Epithelial cell of prostate (primary cell): ENCODE data around the gene VAV2.

Experiments
- DNase-seq: peaks from one replicate; pipeline ENCODE4 v3.0.0-alpha.2; 2011; ENCODE audit warnings: low read depth, low spot score
- H3K27ac ChIP-seq: fragments of 450-650 bp; 2 replicates; pipeline ENCODE4 v1.5.1; 2017; ENCODE audit warnings: mild to moderate bottlenecking

VAV2 gene

GRCh38 chr9:133843751-133844397 is 148.2 kb downstream of the VAV2 start:
- no peak overlapping the region for H3K27ac ChIP-seq
- DNase-seq = no peak

GRCh38 chr9:133843250-133843649 is 148.9 kb downstream of the VAV2 start:
- no peak overlapping the region for H3K27ac ChIP-seq
- no peak for DNase-seq

- H3K27ac ChIP-seq = no peak overlapping the region
- DNase-seq = no peak
Observed at GRCh38 chr9:133842721-133843227, 149.3 kb downstream of the VAV2 start.

- no peak overlapping the region for H3K27ac ChIP-seq
- no peak for DNase-seq
Observed at GRCh38 chr9:133842174-133842573, 149.9 kb downstream of the VAV2 start.

GRCh38 chr9:133841167-133841812 is 150.8 kb downstream of the VAV2 start:
- H3K27ac ChIP-seq = no peak overlapping the region
- DNase-seq = no peak

GRCh38 chr9:133839822-133840329 is 152.2 kb downstream of the VAV2 start:
- no peak for DNase-seq
- H3K27ac ChIP-seq = no peak overlapping the region

- DNase-seq = no peak
- no peak overlapping the region for H3K27ac ChIP-seq
Observed at GRCh38 chr9:133838859-133839507, 153.1 kb downstream of the VAV2 start.

- no peak for DNase-seq
Observed at GRCh38 chr9:133837627-133838597, 154.2 kb downstream of the VAV2 start.

GRCh38 chr9:133836818-133837217 is 155.3 kb downstream of the VAV2 start:
- no peak overlapping the region for H3K27ac ChIP-seq
- DNase-seq = no peak

More at GRCh38 chr9:133837627-133838597, 154.2 kb downstream of the VAV2 start:
- no peak overlapping the region for H3K27ac ChIP-seq

GRCh38 chr9:133836001-133836758 is 155.9 kb downstream of the VAV2 start:
- no peak overlapping the region for H3K27ac ChIP-seq
- no peak for DNase-seq

- no peak overlapping the region for H3K27ac ChIP-seq
- DNase-seq = no peak
Observed at GRCh38 chr9:133835262-133835901, 156.7 kb downstream of the VAV2 start.

- H3K27ac ChIP-seq = no peak overlapping the region
- DNase-seq = no peak
Observed at GRCh38 chr9:133834080-133834976, 157.8 kb downstream of the VAV2 start.

GRCh38 chr9:133833388-133834025 is 158.6 kb downstream of the VAV2 start:
- no peak overlapping the region for H3K27ac ChIP-seq
- no peak for DNase-seq

GRCh38 chr9:133832877-133833276 is 159.2 kb downstream of the VAV2 start:
- no peak overlapping the region for H3K27ac ChIP-seq
- no peak for DNase-seq

GRCh38 chr9:133830711-133831110 is 161.4 kb downstream of the VAV2 start:
- no peak overlapping the region for H3K27ac ChIP-seq
- DNase-seq = no peak

GRCh38 chr9:133830310-133830709 is 161.8 kb downstream of the VAV2 start:
- H3K27ac ChIP-seq = no peak overlapping the region
- no peak for DNase-seq

- no peak overlapping the region for H3K27ac ChIP-seq
- DNase-seq = no peak
Observed at GRCh38 chr9:133828338-133828997, 163.7 kb downstream of the VAV2 start.
